Fibroblast of lung (primary cell): ENCODE data around the gene KATNAL2. TPM values are rescaled to one million over a fixed set of nuclear protein-coding genes. Genes with fewer than 3 reads are reported as not detected.

Source experiments
- DNase-seq, 2 donors: peaks; one replicate each; pipeline versions ENCODE4 v3.0.0 to v3.0.0-alpha.2; 2010; ENCODE audit warnings: low read depth in 2 of 2
- H2AFZ ChIP-seq: 2 replicates; pipeline ENCODE4 v1.5.1; 2012; ENCODE audit warnings: low read length, control low read depth, inconsistent platforms
- H3K27ac ChIP-seq: 2 replicates; pipeline ENCODE4 v1.5.1; 2011; ENCODE audit warnings: low read length, control low read depth; ENCODE audit not compliant: insufficient read depth
- H3K27me3 ChIP-seq: 2 replicates; pipeline ENCODE4 v1.5.1; 2011; ENCODE audit warnings: mild to moderate bottlenecking, low read length; ENCODE audit not compliant: control insufficient read depth, insufficient read depth
- H3K36me3 ChIP-seq: 2 replicates; pipeline ENCODE4 v1.5.1; 2011; ENCODE audit warnings: low read length; ENCODE audit not compliant: control insufficient read depth, insufficient read depth
- H3K4me1 ChIP-seq: 2 replicates; pipeline ENCODE4 v1.5.1; 2011; ENCODE audit warnings: low read length; ENCODE audit not compliant: control insufficient read depth, insufficient read depth; ENCODE audit errors: extremely low read depth
- H3K4me2 ChIP-seq: 2 replicates; pipeline ENCODE4 v1.5.1; 2011; ENCODE audit warnings: low read length, control low read depth; ENCODE audit not compliant: insufficient read depth; ENCODE audit errors: extremely low read depth
- H3K4me3 ChIP-seq, 4 experiments: fragments of 200-600 bp in 1 of 4; sonication (generic) in 1 of 4; replicated peaks in 1 of 4; 2 replicates each; pipeline ENCODE4 v1.5.1; 2011 to 2016; ENCODE audit warnings: low read length in 4 of 4, low read depth in 3 of 4, mild to moderate bottlenecking in 3 of 4, control low read depth in 2 of 4, inconsistent platforms in 1 of 4, mixed read lengths in 1 of 4; ENCODE audit not compliant: insufficient read depth in 1 of 4; ENCODE audit errors: control extremely low read depth in 1 of 4
- H3K79me2 ChIP-seq: 2 replicates; pipeline ENCODE4 v1.5.1; 2012; ENCODE audit warnings: mild to moderate bottlenecking, low read length, inconsistent platforms; ENCODE audit not compliant: control insufficient read depth, insufficient read depth
- H3K9ac ChIP-seq: 2 replicates; pipeline ENCODE4 v1.5.1; 2011; ENCODE audit warnings: mild to moderate bottlenecking, low read length, control low read depth; ENCODE audit not compliant: insufficient read depth
- H3K9me3 ChIP-seq: 2 replicates; pipeline ENCODE4 v1.5.1; 2012; ENCODE audit warnings: low read depth, low read length; ENCODE audit not compliant: control insufficient read depth, insufficient read depth
- H4K20me1 ChIP-seq: 2 replicates; pipeline ENCODE4 v1.5.1; 2011; ENCODE audit warnings: low read length; ENCODE audit not compliant: control insufficient read depth, insufficient read depth; ENCODE audit errors: extremely low read depth
- CTCF ChIP-seq, 2 donors: IDR thresholded peaks in 1 of 2; conservative IDR thresholded peaks in 1 of 2; 1 replicate in 1 of 2; 2 replicates in 1 of 2; pipeline ENCODE4 v1.5.1; 2011 to 2012; ENCODE audit warnings: low read length in 2 of 2, control low read depth in 1 of 2, inconsistent platforms in 1 of 2, low read depth in 1 of 2, mild to moderate bottlenecking in 1 of 2
- EZH2 ChIP-seq: IDR thresholded peaks from 2 replicates; pipeline ENCODE4 v1.5.1; 2012; ENCODE audit warnings: low read length, control low read depth, mild to moderate bottlenecking; ENCODE audit errors: missing control alignments
- polyA plus RNA-seq, 2 donors: library from polyadenylated mRNA; depleted of rRNA in 1 of 2; stranded (reverse) in 1 of 2; unstranded in 1 of 2; fragments of >200 nt; gene quantifications; 2 replicates each; pipeline ENCODE4 v1.2.1, GENCODE V29; 2011 to 2012; ENCODE audit warnings: missing spikeins in 1 of 2
- total RNA-seq: library from RNA; depleted of rRNA; stranded (reverse); fragments of >200 nt; gene quantifications from 2 replicates; pipeline ENCODE4 v1.2.1, GENCODE V29; 2014

The KATNAL2 gene
- total and polyA plus RNA-seq, 2 donors (not counting 1 experiment from before 2014, with no cell fraction given), result 1.8 to 3.8 TPM

- Histone ChIP-seq H3K79me2 (peaks cover 27% of the 10 kb centered on the region), H3K4me2 (peak overlapping the region; percentile 65), H3K36me3 (no peaks in the 10 kb centered on the region), H4K20me1 (no peaks in the 10 kb centered on the region), H3K27ac (peak overlapping the region; percentile 88), H3K9me3 (no peaks in the 10 kb centered on the region), H2AFZ (peak overlapping the region; percentile 97), H3K27me3 (no peaks in the 10 kb centered on the region), H3K4me3 (peak overlapping the region; percentile 69 to 95 (median 84)), H3K4me1 (peaks cover 4% of the 10 kb centered on the region), H3K9ac (peak overlapping the region; percentile 74)
- TF ChIP-seq CTCF (conservative IDR thresholded peaks at IDR 0.05 in 1 of 2, IDR thresholded peaks at IDR 0.05 in 1 of 2; ENCODE audit: low read depth in 1 of 2, low read length in 2 of 2) (no peak), EZH2 (no peak)
- no peak for DNase-seq
Measured at GRCh38 chr18:47150824-47151366, 233.5 kb downstream of the KATNAL2 start.

- Histone ChIP-seq H3K79me2 (peaks cover 22% of the 10 kb centered on the region), H3K9me3 (no peaks in the 10 kb centered on the region), H3K9ac (no peak overlapping the region), H3K4me2 (peak overlapping the region; percentile 65), H3K4me3 (peak overlapping the region in 3 of 4 experiments; percentile 81 to 95 (median 86)), H3K27ac (peak overlapping the region; percentile 88), H3K4me1 (peaks cover 4% of the 10 kb centered on the region), H2AFZ (peak overlapping the region; percentile 97), H3K36me3 (no peaks in the 10 kb centered on the region), H3K27me3 (no peaks in the 10 kb centered on the region), H4K20me1 (no peaks in the 10 kb centered on the region)
- DNase-seq, result no peak
- TF ChIP-seq EZH2, result no peak
- TF ChIP-seq CTCF (conservative IDR thresholded peaks at IDR 0.05 in 1 of 2, IDR thresholded peaks at IDR 0.05 in 1 of 2; ENCODE audit: low read depth in 1 of 2, low read length in 2 of 2), result no peak
Measured at GRCh38 chr18:47151439-47151838, 234.0 kb downstream of the KATNAL2 start.

Other genes with a start within 250 kb of the KATNAL2 start
- gene ST8SIA5, start 160.5 kb upstream of the KATNAL2 start, total RNA-seq, result under 0.01 TPM in 2 replicates
- 0.01 and 0.20 TPM in 2 replicates for gene ST8SIA5, start 160.5 kb upstream of the KATNAL2 start, polyA plus RNA-seq
- 12.8 and 14.4 TPM in 2 replicates for gene PIAS2, start 95 bp upstream of the KATNAL2 start, total RNA-seq
- gene PIAS2, start 95 bp upstream of the KATNAL2 start, polyA plus RNA-seq, result 22.1 and 23.1 TPM in 2 replicates
- not detected in 2 replicates for gene ELOA2, start 118.0 kb downstream of the KATNAL2 start, total RNA-seq
- gene ELOA2, start 118.0 kb downstream of the KATNAL2 start, polyA plus RNA-seq, result not detected in 2 replicates
- gene HDHD2, start 232.9 kb downstream of the KATNAL2 start, total RNA-seq, result 15.0 and 15.7 TPM in 2 replicates
- 9.8 and 14.2 TPM in 2 replicates for gene HDHD2, start 232.9 kb downstream of the KATNAL2 start, polyA plus RNA-seq